GM18508 (cell line): ENCODE measurements around the gene WDR70.
"Not testable (repeated sequence)": the region's sequence is repeated elsewhere in the genome, so short reads cannot be mapped to it uniquely, and the experiment has no call there.

ENCODE experiments used
- ATAC-seq: cut with Tn5 transposase; IDR thresholded peaks from one replicate; pipeline ENCODE4 v1.9.1; 2021; ENCODE audit warnings: moderate number of reproducible peaks; ENCODE audit not compliant: insufficient read depth, unreplicated experiment

WDR70 gene

GRCh38 chr5:37451991-37452390 lies 72.9 kb downstream of the WDR70 start:
- not testable (repeated sequence) for ATAC-seq

DNA sequence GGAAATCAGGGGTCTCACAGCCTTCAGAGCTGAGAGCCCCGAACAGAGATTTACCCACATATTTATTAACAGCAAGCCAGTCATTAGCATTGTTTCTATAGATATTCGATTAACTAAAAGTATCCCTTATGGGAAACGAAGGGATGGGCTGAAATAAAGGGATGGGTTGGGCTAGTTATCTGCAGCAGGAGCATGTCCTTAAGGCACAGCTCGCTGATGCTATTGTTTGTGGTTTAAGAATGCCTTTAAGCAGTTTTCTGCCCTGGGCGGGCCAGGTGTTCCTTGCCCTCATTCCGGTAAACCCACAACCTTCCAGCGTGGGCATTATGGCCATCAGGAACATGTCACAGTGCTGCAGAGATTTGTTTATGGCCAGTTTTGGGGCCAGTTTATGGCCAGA lies 74.1 kb downstream of the WDR70 start:
- not testable (repeated sequence) for ATAC-seq

DNA sequence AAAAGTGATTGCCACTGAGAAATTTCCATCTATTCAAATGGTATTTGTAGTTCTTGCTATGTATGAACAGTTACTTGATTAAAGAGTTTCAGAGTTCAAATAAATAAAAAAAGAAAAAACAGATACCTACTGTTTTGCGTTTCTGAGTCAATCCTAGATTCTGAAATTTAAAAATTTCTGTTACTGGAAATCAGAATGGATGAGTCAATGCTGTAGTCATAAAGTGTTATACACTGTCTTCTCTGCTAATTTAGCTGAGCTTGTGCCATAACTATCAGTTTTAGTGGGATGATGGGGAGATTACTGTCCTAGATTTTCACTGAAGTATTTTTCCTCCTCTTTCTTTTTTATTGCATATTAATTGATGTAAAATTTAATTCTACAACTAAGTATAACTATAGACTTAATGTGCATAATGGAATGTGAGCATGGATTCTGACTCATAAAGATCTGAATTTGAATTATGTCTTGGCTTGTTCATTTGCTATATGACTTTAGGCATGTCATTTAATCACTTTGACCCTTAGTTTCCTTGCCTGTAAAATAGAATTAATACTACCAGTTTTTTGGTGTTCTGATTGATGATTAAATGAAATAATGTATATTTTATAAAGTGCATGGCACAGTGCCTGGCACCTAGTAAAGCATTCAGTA lies 75.4 kb downstream of the WDR70 start:
- not testable (repeated sequence) for ATAC-seq

DNA sequence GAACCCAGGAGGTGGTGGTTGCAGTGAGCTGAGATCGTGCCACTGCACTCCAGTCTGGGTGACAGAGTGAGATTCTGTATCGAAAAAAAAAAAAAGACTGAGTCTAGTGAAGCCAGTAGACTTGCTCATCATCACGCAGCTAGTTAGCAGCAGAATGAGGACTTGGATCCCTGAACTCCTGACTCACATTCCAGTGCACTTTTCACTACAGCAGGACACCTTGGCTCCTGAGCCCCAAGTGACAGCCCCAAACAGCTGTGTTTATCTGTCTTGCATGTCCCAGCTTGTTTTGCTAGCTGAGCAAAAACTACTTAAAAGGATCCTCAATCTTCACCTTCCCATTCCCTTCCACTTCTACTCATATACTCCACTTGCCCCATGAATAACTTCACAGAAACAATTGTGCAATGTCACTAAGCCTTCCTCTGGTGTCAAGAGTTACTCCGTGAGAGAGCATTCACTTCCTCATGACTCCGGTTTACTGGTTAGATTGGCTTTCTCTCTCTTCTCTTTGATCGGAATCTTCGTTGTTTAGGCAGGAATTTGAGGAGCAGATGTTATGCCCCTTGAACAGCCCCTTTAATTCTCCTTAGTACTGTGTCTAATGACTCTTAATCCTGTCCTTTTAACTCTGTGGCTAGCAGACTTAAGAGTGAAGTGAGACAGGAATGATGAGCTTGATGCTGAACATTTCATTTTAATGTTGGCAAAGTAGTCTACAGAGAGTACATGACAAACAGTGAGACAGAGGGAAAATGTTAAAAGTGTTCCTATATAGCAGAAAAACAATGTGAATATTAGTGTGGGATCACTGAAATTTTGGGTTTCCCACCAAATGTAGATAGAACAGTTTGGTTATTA lies 84.3 kb downstream of the WDR70 start:
- not testable (repeated sequence) for ATAC-seq

- ATAC-seq: not testable (repeated sequence)
Observed at GRCh38 chr5:37464581-37464980, 85.5 kb downstream of the WDR70 start.

GRCh38 chr5:37469383-37469782 lies 90.3 kb downstream of the WDR70 start:
- not testable (repeated sequence) for ATAC-seq

DNA sequence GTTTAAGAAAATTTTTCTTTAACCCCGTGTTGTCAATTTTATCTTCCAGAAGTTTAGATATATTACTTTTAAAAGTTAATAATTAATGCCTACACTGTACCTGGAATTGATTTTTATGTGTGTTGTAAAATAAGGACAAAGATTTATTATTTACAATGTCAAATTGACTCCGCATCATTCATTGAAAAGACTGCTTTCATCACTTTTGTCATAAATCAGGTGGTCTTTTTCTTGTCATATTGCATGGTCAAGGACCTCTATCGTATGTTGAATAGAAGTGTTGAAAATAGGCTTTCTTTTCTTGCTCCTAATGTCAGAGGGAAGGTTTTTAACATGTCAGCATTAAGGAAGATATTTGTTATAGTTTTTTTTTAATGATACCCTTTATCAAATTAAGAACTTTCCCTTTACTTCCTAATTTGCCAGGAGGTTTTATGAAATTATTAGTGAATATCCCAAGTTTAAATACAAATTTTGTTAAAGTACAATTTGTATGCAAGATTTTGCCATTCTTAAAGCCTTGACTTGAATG lies 92.6 kb downstream of the WDR70 start:
- ATAC-seq: no peak

- ATAC-seq: no peak
Observed at GRCh38 chr5:37477426-37477825, 98.3 kb downstream of the WDR70 start.

DNA sequence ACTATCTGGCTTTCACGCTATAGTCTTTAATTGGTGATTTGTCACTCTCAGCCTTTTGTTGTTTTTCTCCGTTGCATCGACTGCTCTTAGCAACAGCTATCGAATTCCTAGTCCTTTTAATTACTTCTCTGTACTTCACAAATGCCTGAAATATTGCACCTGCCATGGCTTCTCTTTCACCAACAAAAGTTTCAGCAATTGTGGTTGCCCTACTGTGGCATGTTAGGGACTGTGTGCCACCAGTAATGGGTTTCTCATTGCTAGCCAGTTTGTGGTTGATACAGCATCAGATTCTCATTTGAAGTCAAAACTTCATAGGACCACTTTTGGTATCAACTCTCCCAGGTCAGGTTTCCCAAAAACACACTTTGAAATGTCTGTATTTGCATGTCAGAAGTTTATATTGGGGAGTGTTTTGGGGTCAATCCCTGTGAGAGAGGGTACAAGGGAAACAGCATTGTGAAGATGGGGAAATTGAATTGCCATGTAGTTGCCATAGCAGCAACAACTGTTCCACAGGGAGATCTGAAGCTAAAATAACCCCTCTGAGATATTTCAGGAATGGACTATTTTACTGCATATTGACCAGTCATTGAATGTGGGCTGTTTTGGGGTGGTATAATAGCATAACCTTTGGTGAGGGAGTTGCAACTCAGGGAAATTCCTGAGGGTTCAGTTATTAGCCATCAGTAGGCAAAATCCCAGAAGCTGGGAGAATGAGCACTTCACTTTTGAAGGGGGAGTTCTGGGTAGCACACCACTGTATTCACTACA lies 99.2 kb downstream of the WDR70 start:
- no peak for ATAC-seq

GRCh38 chr5:37481395-37481794 lies 102.3 kb downstream of the WDR70 start:
- not testable (repeated sequence) for ATAC-seq

DNA sequence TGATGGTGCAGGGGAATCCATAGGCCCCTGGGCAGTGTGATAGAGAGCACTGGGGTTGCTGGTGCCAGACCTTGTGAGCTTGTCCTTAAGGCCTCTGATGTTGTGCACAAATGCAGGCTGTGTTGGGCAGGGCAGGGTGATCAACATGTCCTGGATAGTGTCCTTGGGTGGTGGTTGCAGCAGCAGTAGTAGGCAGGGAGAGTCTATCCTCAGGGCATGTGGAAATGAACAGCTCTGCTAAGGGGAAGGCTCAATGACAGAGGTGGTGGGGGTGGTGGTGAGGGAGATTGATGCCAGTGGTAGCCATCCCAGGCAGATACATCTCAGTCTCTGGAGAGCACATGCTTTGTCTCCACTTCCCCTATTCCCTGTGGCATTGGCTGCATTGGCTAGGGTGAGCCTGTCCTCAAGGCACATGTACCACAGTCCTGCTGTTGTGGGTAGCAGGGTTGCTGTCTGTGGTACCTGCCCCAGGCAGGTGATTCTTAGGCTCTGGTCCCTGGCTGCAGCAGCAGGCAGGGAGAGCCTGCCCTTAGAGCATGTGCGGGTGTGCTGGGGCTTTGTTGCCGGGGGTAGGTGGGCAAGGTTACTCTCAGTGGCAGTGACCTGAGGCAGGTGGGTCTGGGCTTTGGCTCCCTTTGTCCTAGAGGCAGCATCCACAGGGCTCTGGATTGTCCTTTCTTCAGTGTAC lies 111.1 kb downstream of the WDR70 start:
- no peak for ATAC-seq

- ATAC-seq: no peak
Observed at GRCh38 chr5:37490931-37491330, 111.8 kb downstream of the WDR70 start.

DNA sequence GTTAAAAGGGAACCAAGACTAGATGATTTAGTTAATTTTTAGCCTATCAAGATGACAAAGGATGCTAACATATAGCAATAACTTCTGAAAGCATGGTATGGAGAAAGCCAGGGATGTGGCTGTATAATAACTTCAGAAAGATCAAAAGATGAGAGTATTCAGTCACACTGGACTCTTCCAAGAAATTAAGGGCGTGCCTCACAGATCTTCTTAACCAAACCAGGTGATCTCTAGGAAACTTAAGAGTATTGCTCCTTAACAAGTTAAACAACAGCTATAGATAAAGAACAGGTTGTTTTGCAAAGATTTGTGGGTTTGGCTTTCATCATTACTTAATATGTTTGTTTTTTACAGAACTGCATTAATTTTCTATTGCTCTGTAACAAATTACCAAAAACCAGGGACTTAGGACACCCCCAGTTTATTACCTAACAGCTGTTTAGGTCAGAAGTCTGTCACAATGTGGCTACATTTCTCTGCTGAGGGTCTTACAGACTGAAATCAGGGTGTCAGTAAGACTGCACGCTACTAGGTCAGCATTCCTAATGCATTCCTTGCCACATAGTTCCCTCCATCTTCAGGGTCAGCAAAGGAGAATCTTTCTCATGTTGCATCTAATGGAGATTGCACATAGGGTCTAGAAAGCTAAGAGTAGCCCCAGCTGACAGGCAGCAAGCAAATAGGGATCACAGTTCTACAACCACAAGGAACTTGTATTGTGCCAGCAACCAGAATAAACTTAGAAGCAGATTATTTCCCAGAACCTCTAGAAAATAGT lies 113.8 kb downstream of the WDR70 start:
- no peak for ATAC-seq

DNA sequence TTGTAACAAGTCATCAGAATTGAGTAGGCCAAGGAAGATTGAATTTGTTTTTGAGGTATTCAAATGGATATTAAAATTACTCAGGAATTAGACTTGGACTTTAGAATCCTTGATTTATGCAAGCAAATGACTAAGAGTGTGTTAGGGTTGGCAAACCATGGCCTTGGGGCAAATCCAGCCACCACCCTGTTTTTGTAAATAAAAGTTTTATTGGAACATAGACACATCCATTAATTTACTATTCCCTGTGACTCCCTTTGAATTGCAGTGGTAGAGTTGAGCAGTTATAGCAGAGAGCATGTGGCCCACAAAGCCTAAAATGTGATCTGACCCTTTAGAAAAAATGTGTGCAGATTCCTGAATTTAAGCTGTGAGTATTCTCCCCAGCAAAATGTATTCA lies 115.6 kb downstream of the WDR70 start:
- no peak for ATAC-seq

GRCh38 chr5:37495210-37495609 lies 116.1 kb downstream of the WDR70 start:
- ATAC-seq: no peak

- no peak for ATAC-seq
Observed at GRCh38 chr5:37495668-37496347, 116.7 kb downstream of the WDR70 start.

DNA sequence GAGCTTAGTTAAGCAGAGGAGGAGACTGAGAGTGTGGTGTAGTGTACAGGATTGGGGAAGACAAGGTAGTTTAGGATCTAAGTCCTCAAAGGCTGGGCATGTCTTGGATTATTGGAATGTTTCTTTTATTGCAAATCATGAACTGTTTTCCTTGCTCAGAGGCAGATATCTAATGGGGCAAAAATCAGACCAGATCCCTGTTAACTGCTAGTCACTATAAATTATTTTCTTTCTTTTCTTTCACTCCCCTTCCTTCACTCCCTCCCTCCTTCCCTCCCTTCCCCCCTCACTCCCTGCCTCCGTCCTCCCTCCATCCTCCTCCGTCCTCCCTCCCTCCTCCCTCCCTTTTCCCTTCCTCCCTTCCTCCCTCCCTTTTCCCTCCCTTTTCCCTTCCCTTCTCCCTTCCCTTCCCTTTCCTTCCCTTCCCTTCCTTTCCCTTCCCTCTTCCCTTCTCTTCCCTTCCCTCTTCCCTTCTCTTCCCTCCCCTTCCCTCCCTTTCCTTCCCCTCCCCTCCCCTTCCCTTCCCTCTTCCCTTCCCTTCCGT lies 117.9 kb downstream of the WDR70 start:
- no peak for ATAC-seq

GRCh38 chr5:37501152-37501551 lies 122.0 kb downstream of the WDR70 start:
- ATAC-seq: no peak

- ATAC-seq: no peak
Observed at GRCh38 chr5:37506241-37506640, 127.1 kb downstream of the WDR70 start.
